ENCODE results near the gene DSN1. TPM values are rescaled to one million over a fixed set of nuclear protein-coding genes. Genes with fewer than 3 reads are reported as not detected.

DSN1 gene
- total RNA-seq, 1 experiment from 2014 or later = 23.6 TPM

GRCh38 chr20:36756496-36756895 lies 17.1 kb downstream of the DSN1 start:
- DNase-seq (ENCODE audit: low spot score) = no peak

DNA sequence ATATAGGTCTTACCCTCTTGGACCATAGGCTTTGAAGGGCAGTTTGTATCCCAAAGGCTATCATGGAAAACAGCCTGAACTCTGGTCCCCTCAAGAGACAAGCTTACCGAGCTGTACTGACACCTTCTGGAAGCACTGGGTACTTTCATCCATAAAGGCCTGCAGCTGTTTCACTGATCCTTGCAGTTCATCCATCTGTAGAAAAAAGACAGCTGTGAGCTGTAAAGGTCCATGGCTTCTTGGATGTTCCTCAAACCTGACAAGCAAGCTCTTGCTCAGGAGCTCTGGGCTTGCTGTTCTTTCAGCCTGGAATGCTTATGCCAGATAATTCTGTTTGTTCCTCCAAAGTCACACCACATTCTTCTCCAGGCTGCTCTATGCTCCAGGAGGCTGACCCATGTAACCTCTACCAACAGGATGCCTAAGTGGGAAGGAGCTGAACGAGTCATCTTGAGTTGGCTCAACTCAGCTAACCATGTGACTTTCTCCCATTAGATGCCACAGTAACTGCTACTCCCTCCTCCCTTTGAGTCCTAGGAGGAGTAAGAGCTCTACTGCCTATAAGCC lies 18.8 kb downstream of the DSN1 start:
- DNase-seq (ENCODE audit: low spot score) = peak; percentile 93

DNA sequence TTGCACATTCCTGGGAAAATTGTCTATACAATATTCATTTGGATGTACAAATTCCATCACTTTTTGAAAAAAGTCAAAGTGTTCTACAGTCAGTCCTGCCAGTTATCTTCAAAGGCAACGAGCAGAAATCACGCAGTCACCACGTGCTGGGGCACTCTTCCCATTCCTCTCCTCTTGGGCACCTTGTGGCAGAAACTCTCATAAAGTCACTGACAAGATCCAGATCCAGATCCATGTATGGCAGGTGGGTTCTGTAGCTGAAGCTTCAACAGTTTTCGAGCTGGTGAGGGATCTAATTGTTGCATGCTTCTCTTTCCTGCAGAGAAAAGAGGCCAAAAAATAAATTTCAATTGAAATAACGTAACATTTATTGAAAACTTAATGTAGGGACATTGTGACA lies 21.0 kb downstream of the DSN1 start:
- no peak for DNase-seq (ENCODE audit: low spot score)

GRCh38 chr20:36745927-36746659 lies 27.5 kb downstream of the DSN1 start, which contains the start of gene NDRG3:
NDRG3 (minus strand) TSS chr20:36746090; CDS start chr20:36721735, 24,355 bp downstream.
- peak; percentile 97 for DNase-seq (ENCODE audit: low spot score)

DNA sequence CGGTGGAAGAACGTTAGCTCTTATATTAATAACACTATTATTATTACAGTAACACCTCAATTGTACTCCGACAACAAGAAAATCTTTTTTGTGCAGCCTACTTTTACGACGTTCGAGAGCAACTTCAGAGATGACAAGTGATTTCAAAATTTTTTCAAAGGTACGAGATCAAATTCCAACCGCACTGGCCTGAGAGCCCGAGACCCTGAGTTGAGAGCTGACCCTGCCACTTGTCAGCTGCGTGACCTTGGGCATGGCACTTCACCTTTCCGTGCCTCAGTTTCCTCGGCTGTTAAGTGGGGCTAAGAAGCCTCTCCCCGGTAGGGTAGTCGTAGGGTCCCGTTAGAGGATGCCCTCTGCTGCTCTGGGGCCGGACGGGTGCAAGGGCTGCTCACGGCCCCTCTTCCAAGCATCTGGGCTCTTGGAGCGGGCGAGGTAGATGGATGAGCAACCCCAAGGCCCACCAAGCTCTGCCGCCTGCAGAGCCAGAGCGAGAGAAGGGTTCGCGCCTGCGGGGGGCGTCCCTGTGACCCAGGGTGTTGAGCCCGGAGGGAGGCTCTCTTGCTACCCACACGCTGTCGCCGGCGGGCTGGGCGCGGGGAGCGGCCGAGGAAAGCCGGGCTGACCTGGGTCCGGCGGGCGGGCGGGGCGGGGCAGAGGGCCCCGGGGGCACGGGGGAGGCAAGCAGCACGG lies 28.2 kb downstream of the DSN1 start:
- DNase-seq (ENCODE audit: low spot score) = no peak

DNA sequence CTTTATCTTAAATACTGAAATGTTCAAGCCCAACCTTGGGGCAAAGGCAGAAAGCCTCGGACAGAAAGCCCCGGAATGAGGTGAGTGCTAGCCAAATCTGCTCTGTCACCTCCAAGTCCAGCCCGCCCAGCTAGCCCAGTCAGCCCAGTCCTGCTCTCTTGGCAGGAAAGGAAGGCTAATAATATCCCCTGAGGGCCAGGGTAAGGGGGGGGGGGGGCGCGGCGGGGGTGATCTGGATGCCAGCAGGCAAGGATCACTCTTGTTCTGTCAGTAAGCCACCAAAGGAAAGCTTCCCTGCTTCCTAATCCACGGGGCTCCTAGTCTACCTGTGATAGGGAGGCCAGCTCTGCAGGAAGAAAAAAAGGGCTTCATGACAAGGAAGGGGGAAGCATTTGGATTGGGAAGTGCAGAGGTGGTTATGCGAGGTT lies 28.8 kb downstream of the DSN1 start:
- no peak for DNase-seq (ENCODE audit: low spot score)

GRCh38 chr20:36744243-36744642 lies 29.3 kb downstream of the DSN1 start:
- DNase-seq (ENCODE audit: low spot score) = no peak

- DNase-seq (ENCODE audit: low spot score) = no peak
Measured at GRCh38 chr20:36742558-36742957, 31.0 kb downstream of the DSN1 start.

GRCh38 chr20:36741072-36741471 lies 32.5 kb downstream of the DSN1 start:
- DNase-seq (ENCODE audit: low spot score) = no peak

DNA sequence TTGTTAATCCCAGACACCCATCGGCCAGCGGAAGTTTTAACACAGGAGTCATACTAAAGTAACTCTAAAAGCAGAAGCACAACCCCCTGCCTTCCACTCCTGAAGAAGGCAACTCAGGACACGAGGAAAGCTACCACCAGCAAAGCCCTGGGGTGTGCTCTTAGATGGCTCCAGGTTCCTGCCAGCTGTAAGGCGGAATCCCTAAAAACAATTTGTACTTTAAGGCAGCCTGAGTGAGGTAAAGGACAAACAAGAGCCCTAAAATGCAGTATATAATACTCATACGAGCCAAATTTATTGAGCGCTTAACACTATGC lies 36.4 kb downstream of the DSN1 start:
- no peak for DNase-seq (ENCODE audit: low spot score)

GRCh38 chr20:36736451-36737182 lies 36.9 kb downstream of the DSN1 start:
- DNase-seq (ENCODE audit: low spot score) = no peak

DNA sequence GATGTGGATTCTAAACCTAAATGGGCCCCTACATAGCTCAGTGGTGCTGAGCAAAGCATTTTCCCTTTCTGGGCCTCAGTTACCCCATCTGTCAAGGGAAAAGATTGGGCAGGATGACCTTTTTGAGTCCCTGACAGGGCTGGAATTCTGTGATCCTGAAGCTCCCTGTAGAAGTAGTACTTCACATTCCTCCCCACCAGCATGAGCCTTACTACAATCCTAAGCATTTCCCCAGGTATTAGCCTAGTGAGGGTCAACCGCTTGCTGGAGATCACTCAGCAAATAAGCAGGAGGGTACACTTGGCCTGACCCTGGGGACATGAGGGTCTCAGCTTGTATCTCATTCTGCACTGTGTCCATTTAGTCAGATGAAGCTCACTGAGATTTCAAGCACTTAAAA lies 41.1 kb downstream of the DSN1 start:
- no peak for DNase-seq (ENCODE audit: low spot score)

DNA sequence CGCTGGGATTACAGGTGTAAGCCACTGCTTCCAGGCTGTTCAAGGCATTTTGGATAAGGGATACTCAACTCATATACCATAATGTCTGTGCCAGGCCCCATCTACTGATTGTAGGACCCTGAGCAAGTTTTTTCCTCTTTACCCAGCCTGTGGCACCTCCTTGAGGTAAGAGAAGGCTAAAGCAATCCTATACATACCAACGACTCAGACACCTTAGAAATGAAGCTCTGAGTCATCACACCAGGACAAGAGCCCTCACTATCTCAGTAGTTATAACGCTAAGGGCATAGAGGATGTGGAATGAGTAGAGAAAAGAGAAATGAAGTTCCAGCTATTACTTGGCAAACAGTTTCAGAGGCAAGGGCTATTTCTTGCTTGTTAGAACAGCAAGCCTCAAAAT lies 44.6 kb downstream of the DSN1 start:
- DNase-seq (ENCODE audit: low spot score) = peak; percentile 29

DNA sequence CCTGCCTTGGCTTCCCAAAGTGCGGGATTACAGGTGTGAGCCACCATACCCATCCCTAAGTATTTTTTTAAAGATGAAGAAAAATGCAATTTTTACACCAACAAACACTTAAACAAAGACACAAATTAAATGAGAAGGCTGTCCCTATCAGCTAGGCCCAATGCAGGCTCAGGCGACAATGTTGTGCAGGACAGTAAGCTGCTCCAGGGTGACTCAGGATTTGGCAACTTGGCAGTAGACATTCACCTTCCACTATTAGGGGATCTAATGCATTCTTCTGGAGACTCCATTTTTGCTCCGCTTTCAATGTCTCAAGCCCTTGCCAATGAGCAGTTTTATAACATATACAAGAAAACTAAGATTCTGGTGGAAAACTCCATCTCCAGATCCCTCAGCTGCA lies 47.4 kb downstream of the DSN1 start:
- no peak for DNase-seq (ENCODE audit: low spot score)

GRCh38 chr20:36720510-36720909 lies 53.1 kb downstream of the DSN1 start:
- DNase-seq (ENCODE audit: low spot score) = no peak

DNA sequence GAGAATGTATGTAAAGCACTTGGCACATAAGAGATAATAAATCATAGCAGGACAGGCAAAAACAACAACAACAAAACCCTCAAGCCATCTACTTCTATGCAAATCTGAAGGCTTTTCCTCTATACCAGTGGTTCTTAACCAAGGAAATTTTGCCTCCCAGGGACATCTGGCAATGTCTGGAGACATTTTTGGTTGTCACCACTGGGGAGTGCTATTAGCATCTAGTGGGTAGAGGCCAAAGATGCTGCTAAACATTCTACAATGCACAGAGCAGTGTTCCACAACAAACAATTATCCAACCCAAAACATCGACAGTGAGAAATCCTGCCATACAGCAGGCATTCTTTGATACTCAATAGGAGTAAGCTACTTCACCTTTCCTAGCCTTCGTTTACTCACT lies 55.9 kb downstream of the DSN1 start:
- peak; percentile 17 for DNase-seq (ENCODE audit: low spot score)

DNA sequence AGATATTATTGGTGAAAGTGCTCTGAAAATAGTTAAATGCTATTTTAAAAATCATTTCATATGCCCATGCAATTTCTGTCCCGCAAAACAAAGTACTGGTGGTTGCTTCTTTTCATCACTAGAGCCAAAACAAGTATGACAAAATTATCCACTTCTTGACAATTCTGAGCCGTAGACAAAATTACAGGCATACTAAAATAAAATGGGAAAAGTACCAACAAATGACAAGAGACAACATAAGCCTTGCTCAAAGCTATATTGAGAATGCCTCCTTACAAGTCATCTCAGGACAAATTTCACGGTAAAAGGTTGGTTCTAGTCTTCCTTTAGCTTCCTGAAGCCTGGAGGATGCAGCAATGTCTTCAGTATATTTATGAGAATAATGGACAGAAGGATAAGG lies 56.5 kb downstream of the DSN1 start:
- no peak for DNase-seq (ENCODE audit: low spot score)

DNA sequence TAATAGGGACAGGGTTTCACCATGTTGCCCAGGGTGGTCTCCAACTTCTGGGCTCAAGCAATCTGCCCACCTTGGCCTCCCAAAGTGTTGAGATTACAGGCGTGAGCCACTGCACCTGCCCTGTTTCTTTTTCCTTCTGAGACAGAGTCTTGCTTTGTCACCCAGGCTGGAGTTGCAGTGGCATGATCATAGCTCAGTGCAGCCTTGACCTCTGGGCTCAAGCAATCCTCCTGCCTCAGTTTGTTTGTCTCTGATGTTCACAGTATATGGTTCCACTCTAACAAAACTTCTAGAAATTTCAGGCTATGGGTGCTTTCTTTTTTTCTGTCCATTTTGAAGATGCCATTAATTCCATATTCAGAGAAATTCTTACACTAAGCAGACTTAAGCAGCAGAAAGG lies 60.8 kb downstream of the DSN1 start:
- DNase-seq (ENCODE audit: low spot score) = no peak

GRCh38 chr20:36709126-36709525 lies 64.4 kb downstream of the DSN1 start:
- DNase-seq (ENCODE audit: low spot score) = no peak

DNA sequence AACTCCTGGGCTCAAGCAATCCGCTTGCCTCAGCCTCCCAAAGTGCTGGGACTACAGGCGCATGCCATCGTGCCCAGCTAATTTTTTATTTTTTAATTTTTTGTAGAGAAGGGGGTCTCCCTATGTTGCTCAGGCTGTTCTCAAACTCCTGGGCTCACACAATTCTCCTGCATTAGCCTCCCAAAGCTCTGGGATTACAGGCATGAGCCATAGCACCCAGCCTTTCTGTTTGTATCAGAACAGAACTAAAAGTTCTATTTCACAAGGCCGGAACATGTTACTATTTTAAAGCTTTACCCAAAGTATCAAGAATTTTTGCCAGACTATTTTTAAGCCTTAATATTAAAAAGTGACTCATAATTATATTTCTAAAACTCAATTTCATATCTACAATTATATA lies 70.0 kb downstream of the DSN1 start:
- no peak for DNase-seq (ENCODE audit: low spot score)
